Measurements from ENCODE around the gene LCN12. TPM values are rescaled to one million over a fixed set of nuclear protein-coding genes. Genes with fewer than 3 reads are reported as not detected.

The LCN12 gene
- total RNA-seq, 6 experiments from 2014 or later, result 2.7 to 36.4 (median 20.3) TPM

GRCh38 chr9:136952876-136953770 is 1.1 kb downstream of the LCN12 start:
- H3K27ac ChIP-seq, result no peak overlapping the region

GRCh38 chr9:136953771-136954269 is 1.7 kb downstream of the LCN12 start:
- Histone ChIP-seq H3K27ac (no peak overlapping the region), H3K4me1 (peaks cover 0 to 6% (median 3%) of the 10 kb centered on the region in 4 donors), H3K4me3 (no peak overlapping the region), H3K36me3 (no peaks in the 10 kb centered on the region), H3K27me3 (no peaks in the 10 kb centered on the region), H3K9me3 (no peaks in the 10 kb centered on the region)
- ATAC-seq (no peak), DNase-seq (no peak)
- WGBS (ENCODE audit: insufficient coverage, low coverage, low lambda C conversion rate, missing lambda C conversion rate), result 82% methylated on average over 5 of the region's 19 CpGs
- intact Hi-C loops (cut with DNase I), result loop anchor here in 1 of 2 donors (5.0 kb wide), 1 partner anchor 78 kb away; the partner anchor contains the start of gene FUT7
- TF ChIP-seq POLR2A (IDR thresholded peaks at IDR 0.05) (no peak), CTCF (IDR thresholded peaks at IDR 0.05) (no peak)

More at GRCh38 chr9:136952876-136953770, 1.1 kb downstream of the LCN12 start:
- DNase-seq (peak in 1 of 3 donors; percentile 16), ATAC-seq (no peak)
- TF ChIP-seq CTCF (IDR thresholded peaks at IDR 0.05) (no peak), POLR2A (IDR thresholded peaks at IDR 0.05) (no peak)
- no peaks in the 10 kb centered on the region for H3K27me3 ChIP-seq
- WGBS (ENCODE audit: insufficient coverage, low coverage, low lambda C conversion rate, missing lambda C conversion rate), result 95% methylated on average over 4 of the region's 44 CpGs
- peaks cover 0 to 13% (median 6%) of the 10 kb centered on the region in 4 donors for H3K4me1 ChIP-seq
- intact Hi-C loops (cut with DNase I), result loop anchor here in 1 of 2 donors (5.0 kb wide), 1 partner anchor 79 kb away; the partner anchor contains the start of gene FUT7
- H3K9me3 ChIP-seq, result no peaks in the 10 kb centered on the region
- no peak overlapping the region for H3K4me3 ChIP-seq
- no peaks in the 10 kb centered on the region for H3K36me3 ChIP-seq

GRCh38 chr9:136954270-136955083 is 2.4 kb downstream of the LCN12 start:
- H3K27ac ChIP-seq, result no peak overlapping the region
- TF ChIP-seq POLR2A (IDR thresholded peaks at IDR 0.05), result no peak
- H3K4me3 ChIP-seq, result no peak overlapping the region
- no peaks in the 10 kb centered on the region for H3K27me3 ChIP-seq
- H3K4me1 ChIP-seq, result peaks cover 0 to 5% (median 0%) of the 10 kb centered on the region in 4 donors
- ATAC-seq (no peak), DNase-seq (no peak)
- no peaks in the 10 kb centered on the region for H3K36me3 ChIP-seq
- no peaks in the 10 kb centered on the region for H3K9me3 ChIP-seq
- 57% methylated on average over 5 of the region's 25 CpGs for WGBS (ENCODE audit: insufficient coverage, low coverage, low lambda C conversion rate, missing lambda C conversion rate)
- intact Hi-C loops (cut with DNase I), result loop anchor here in 1 of 2 donors (5.0 kb wide), 1 partner anchor 78 kb away; the partner anchor contains the start of gene FUT7

GRCh38 chr9:136955202-136955942 is 3.3 kb downstream of the LCN12 start:
- TF ChIP-seq CTCF (IDR thresholded peaks at IDR 0.05), result no peak
- TF ChIP-seq POLR2A (IDR thresholded peaks at IDR 0.05), result no peak
- 92% methylated on average over 2 of the region's 14 CpGs for WGBS (ENCODE audit: insufficient coverage, low coverage, low lambda C conversion rate, missing lambda C conversion rate)
- ATAC-seq, result no peak
- Histone ChIP-seq H3K4me3 (no peak overlapping the region), H3K9me3 (no peaks in the 10 kb centered on the region), H3K36me3 (no peaks in the 10 kb centered on the region), H3K4me1 (peaks cover 0 to 5% (median 0%) of the 10 kb centered on the region in 4 donors), H3K27me3 (no peaks in the 10 kb centered on the region), H3K27ac (no peak overlapping the region)
- no peak for DNase-seq
- intact Hi-C loops (cut with DNase I), result no loop called here

All from right lobe of liver (tissue), 6 donors.